Endothelial cell of umbilical vein (primary cell): ENCODE measurements around the gene OGDH. TPM values are rescaled to one million over a fixed set of nuclear protein-coding genes. Genes with fewer than 3 reads are reported as not detected.
"Not testable (repeated sequence)": the region's sequence is repeated elsewhere in the genome, so short reads cannot be mapped to it uniquely, and the experiment has no call there.

Experiments used
- BruUV-seq: library from RNA; stranded (reverse); fragments of 400-500 nt; replicated peaks from 2 replicates; lab custom pipeline; 2021; lab: Mats Ljungman, UMichigan
- CTCF ChIA-PET: fragments of 300-600, 350-600 bp; sonication (Branson Sonifier 250); formaldehyde crosslinking; loops from one replicate; lab custom pipeline; 2021; ENCODE audit warnings: antibody characterized with exemption, inconsistent platforms; lab: Charles Lee
- POLR2A ChIA-PET: fragments of 300-600, 350-600 bp; sonication (Branson Sonifier 250); formaldehyde crosslinking; loops from one replicate; lab custom pipeline; 2021; ENCODE audit warnings: antibody characterized with exemption, inconsistent platforms; lab: Charles Lee
- DNase-seq: peaks from one replicate; pipeline ENCODE4 v3.0.0-alpha.2; 2011; ENCODE audit warnings: low read depth, low spot score
- FAIRE-seq: peaks from 2 replicates; lab custom pipeline; 2011; peaks lifted over from hg19 to GRCh38; lab: Jason Lieb, UNC
- H2AFZ ChIP-seq: 2 replicates; pipeline ENCODE4 v1.6.0; 2012; ENCODE audit warnings: low read depth, low read length, control low read depth, inconsistent platforms
- H3K27ac ChIP-seq: 2 replicates; pipeline ENCODE4 v1.5.1; 2011; ENCODE audit warnings: low read depth, mild to moderate bottlenecking, control low read depth, low read length, moderate library complexity; ENCODE audit not compliant: insufficient read depth
- H3K27me3 ChIP-seq, 2 experiments: 2 replicates each; pipeline versions ENCODE4 v1.6.0 to v1.6.1; 2011; ENCODE audit warnings: low read length in 2 of 2, mixed read lengths in 1 of 2; ENCODE audit not compliant: control insufficient read depth in 2 of 2, insufficient read depth in 2 of 2
- H3K36me3 ChIP-seq, 2 experiments: 2 replicates in 1 of 2; 3 replicates in 1 of 2; pipeline ENCODE4 v1.5.1; 2011; ENCODE audit warnings: low read length in 2 of 2, mild to moderate bottlenecking in 1 of 2, moderate library complexity in 1 of 2; ENCODE audit not compliant: control insufficient read depth in 2 of 2, insufficient read depth in 2 of 2; ENCODE audit errors: extremely low read depth in 1 of 2
- H3K4me1 ChIP-seq: 3 replicates; pipeline ENCODE4 v1.5.1; 2011; ENCODE audit warnings: mild to moderate bottlenecking, low read length; ENCODE audit not compliant: control insufficient read depth, insufficient read depth; ENCODE audit errors: extremely low read depth
- H3K4me2 ChIP-seq: 2 replicates; pipeline ENCODE4 v1.6.1; 2011; ENCODE audit warnings: low read length, control low read depth, mixed read lengths; ENCODE audit not compliant: insufficient read depth
- H3K4me3 ChIP-seq, 3 experiments: fragments of 200-600 bp in 1 of 3; sonication (generic), shearing (Covaris generic) in 1 of 3; replicated peaks in 1 of 3; 2 replicates each; pipeline ENCODE4 v1.5.1; 2011 to 2016; ENCODE audit warnings: control low read depth in 3 of 3, low read length in 3 of 3, mild to moderate bottlenecking in 2 of 3, inconsistent platforms in 1 of 3, low read depth in 1 of 3, moderate library complexity in 1 of 3; ENCODE audit not compliant: insufficient read depth in 1 of 3
- H3K79me2 ChIP-seq: 2 replicates; pipeline ENCODE4 v1.6.0; 2012; ENCODE audit warnings: low read length, inconsistent platforms; ENCODE audit not compliant: control insufficient read depth, insufficient read depth
- H3K9ac ChIP-seq: replicated peaks from 2 replicates; pipeline ENCODE3; 2011; ENCODE audit warnings: low read length, control low read depth; ENCODE audit not compliant: insufficient read depth; ENCODE audit errors: extremely low read depth
- H3K9me1 ChIP-seq: replicated peaks from 3 replicates; pipeline ENCODE4 v1.6.0; 2011; ENCODE audit warnings: mild to moderate bottlenecking, low read length; ENCODE audit not compliant: control insufficient read depth, insufficient read depth; ENCODE audit errors: extremely low read depth
- H3K9me3 ChIP-seq: replicated peaks from 2 replicates; pipeline ENCODE4 v1.5.1; 2012; ENCODE audit warnings: low read length, inconsistent platforms; ENCODE audit not compliant: control insufficient read depth, insufficient read depth
- H4K20me1 ChIP-seq: replicated peaks from 2 replicates; pipeline ENCODE3; 2011; ENCODE audit warnings: mild to moderate bottlenecking, low read length; ENCODE audit not compliant: control insufficient read depth, insufficient read depth; ENCODE audit errors: extremely low read depth
- EZH2 ChIP-seq: IDR thresholded peaks from 2 replicates; pipeline ENCODE4 v1.6.1; 2012; ENCODE audit warnings: borderline replicate concordance, low read depth, mild to moderate bottlenecking, moderate library complexity, low read length, inconsistent platforms; ENCODE audit not compliant: severe bottlenecking
- FOS ChIP-seq: IDR thresholded peaks from 2 replicates; pipeline ENCODE4 v1.6.1; 2011; ENCODE audit warnings: mild to moderate bottlenecking, low read length, moderate library complexity, borderline replicate concordance; ENCODE audit not compliant: insufficient read depth
- GATA2 ChIP-seq: IDR thresholded peaks from 2 replicates; pipeline ENCODE4 v1.7.0; 2011; ENCODE audit warnings: low read depth, mild to moderate bottlenecking, moderate library complexity, mixed read lengths, low read length; ENCODE audit not compliant: insufficient read length, insufficient read depth
- JUN ChIP-seq: IDR thresholded peaks from 2 replicates; pipeline ENCODE4 v1.6.1; 2011; ENCODE audit warnings: borderline replicate concordance, low read depth; ENCODE audit not compliant: insufficient read length, insufficient read depth
- MAX ChIP-seq: IDR thresholded peaks from 2 replicates; pipeline ENCODE4 v1.6.1; 2011; ENCODE audit not compliant: insufficient read depth, insufficient read length
- MYC ChIP-seq: IDR thresholded peaks from one replicate; pipeline ENCODE4 v1.6.1; 2011; ENCODE audit warnings: mild to moderate bottlenecking, low read depth, low read length
- POLR2A ChIP-seq: IDR thresholded peaks from 2 replicates; pipeline ENCODE4 v1.6.1; 2012; ENCODE audit warnings: low read depth, mild to moderate bottlenecking, control low read depth, low read length
- POLR2AphosphoS5 ChIP-seq: IDR thresholded peaks from 2 replicates; pipeline ENCODE4 v1.6.1; 2012; ENCODE audit warnings: low read depth, mild to moderate bottlenecking, control low read depth, low read length, moderate library complexity; ENCODE audit not compliant: insufficient read depth
- dilution Hi-C: fragments of 300-500 bp; cut with MboI; formaldehyde crosslinking; loops from one replicate; pipeline ENCODE4 v1.15.0; 2019; ENCODE audit warnings: low sequenced_read_pairs; ENCODE audit not compliant: extremely low pct_ligation_motif_present
- intact Hi-C: fragments of 100-400 bp; cut with micrococcal nuclease; formaldehyde crosslinking; loops from one replicate; pipeline ENCODE4 v1.10.0; 2022
- polyA plus RNA-seq, 4 experiments: library from polyadenylated mRNA; depleted of rRNA in 3 of 4; stranded (reverse) in 3 of 4; unstranded in 1 of 4; fragments of >200 nt; gene quantifications; 2 replicates each; pipeline versions ENCODE4 v1.2.1 to v1.2.3, GENCODE V29; 2011 to 2012; ENCODE audit warnings: missing spikeins in 1 of 4
- total RNA-seq: library from RNA; stranded (reverse); gene quantifications from 2 replicates; pipeline ENCODE4 v1.2.3, GENCODE V29; 2021
- TF ChIP-seq, protein P1 (sequence below), 2 donors: IDR thresholded peaks; 1 replicate in 1 of 2; 2 replicates in 1 of 2; pipeline ENCODE4 v1.5.1; 2011; ENCODE audit warnings: low read length in 2 of 2, mild to moderate bottlenecking in 2 of 2, moderate library complexity in 2 of 2, control low read depth in 1 of 2, inconsistent platforms in 1 of 2, low read depth in 1 of 2; ENCODE audit not compliant: insufficient read depth in 1 of 2; ENCODE audit errors: extremely low read depth in 1 of 2

The OGDH gene
- total and polyA plus RNA-seq, 2 donors (not counting 3 experiments of a cell fraction or from before 2014, with no cell fraction given): 88.9 to 92.9 TPM

DNA sequence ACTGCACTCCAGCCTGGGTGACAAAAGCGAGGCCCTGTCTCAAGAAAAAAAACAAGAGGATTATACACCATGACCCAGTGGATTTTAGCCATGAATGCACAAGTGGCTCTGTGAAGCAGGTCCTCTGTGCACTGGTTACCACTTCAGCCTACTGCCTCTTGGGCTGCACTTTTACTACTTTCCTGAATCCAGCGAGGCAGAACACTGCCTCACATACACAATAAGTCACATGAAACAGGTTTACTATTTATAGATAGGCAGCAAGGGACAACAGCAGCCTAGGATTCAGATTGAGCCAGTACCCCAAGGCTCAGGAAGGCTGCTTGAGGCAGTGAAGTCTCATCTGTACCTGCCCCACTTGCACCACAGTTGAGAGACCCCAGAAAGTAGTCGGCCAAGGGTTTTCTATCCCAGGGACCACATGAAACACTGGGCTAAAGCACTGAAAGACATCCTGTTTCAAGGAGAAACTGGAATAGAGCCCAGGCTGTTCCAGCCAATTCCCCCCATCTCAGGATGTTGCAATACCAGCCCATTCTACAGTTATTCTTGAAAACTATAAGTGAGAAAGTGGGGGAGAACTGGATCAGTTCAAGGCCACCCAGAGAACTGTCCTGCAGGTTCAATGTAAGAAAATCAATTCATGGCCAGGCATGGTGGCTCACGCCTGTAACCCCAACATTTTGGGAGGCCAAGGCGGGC is 10.3 kb upstream of the OGDH start:
- DNase-seq (peak; percentile 14), FAIRE-seq (no peak)
- CTCF ChIA-PET: no interaction called here
- intact Hi-C loops (no loop called here), dilution Hi-C loops (no loop called here)
- POLR2A ChIA-PET: no interaction called here
- Histone ChIP-seq H2AFZ (no peak overlapping the region), H3K9me1 (no peaks in the 10 kb centered on the region), H3K4me3 (no peak overlapping the region), H3K4me1 (no peaks in the 10 kb centered on the region), H3K9ac (no peak overlapping the region), H3K9me3 (no peaks in the 10 kb centered on the region), H3K36me3 (no peaks in the 10 kb centered on the region), H3K79me2 (no peaks in the 10 kb centered on the region), H4K20me1 (no peaks in the 10 kb centered on the region), H3K4me2 (no peak overlapping the region), H3K27ac (no peak overlapping the region), H3K27me3 (peaks cover 2 to 4% of the 10 kb centered on the region in 2 experiments)
- no TSS peak for BruUV-seq
- TF ChIP-seq MYC: no peak
- no peak for TF ChIP-seq POLR2A
- TF ChIP-seq EZH2: no peak
- TF ChIP-seq MAX: no peak
- TF ChIP-seq GATA2: no peak
- TF ChIP-seq JUN: no peak
- no peak for TF ChIP-seq POLR2AphosphoS5
- no peak for TF ChIP-seq FOS
- TF ChIP-seq, protein P1, sequence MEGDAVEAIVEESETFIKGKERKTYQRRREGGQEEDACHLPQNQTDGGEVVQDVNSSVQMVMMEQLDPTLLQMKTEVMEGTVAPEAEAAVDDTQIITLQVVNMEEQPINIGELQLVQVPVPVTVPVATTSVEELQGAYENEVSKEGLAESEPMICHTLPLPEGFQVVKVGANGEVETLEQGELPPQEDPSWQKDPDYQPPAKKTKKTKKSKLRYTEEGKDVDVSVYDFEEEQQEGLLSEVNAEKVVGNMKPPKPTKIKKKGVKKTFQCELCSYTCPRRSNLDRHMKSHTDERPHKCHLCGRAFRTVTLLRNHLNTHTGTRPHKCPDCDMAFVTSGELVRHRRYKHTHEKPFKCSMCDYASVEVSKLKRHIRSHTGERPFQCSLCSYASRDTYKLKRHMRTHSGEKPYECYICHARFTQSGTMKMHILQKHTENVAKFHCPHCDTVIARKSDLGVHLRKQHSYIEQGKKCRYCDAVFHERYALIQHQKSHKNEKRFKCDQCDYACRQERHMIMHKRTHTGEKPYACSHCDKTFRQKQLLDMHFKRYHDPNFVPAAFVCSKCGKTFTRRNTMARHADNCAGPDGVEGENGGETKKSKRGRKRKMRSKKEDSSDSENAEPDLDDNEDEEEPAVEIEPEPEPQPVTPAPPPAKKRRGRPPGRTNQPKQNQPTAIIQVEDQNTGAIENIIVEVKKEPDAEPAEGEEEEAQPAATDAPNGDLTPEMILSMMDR (IDR thresholded peaks at IDR 0.05; ENCODE audit: extremely low read depth in 1 of 2, insufficient read depth in 1 of 2, low read depth in 1 of 2, low read length in 2 of 2): no peak

DNA sequence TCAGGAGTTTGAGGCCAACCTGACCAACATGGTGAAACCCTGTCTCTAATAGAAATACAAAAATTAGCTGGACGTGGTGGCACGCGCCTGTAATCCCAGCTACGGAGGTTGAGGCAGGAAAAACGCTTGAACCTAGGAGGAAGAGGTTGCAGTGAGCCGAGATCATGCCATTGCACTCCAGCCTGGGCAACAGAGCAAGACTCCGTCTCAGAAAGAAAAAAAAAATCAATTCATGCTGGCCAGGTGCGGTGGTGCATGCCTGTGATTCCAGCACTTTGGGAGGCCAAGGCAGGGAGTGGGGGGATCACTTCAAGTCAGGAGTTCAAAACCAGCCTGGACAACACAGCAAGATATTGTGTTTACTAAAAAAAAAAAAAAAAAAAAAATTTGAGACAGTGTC is 9.2 kb upstream of the OGDH start:
- FAIRE-seq, H3K4me3 ChIP-seq, H2AFZ ChIP-seq, BruUV-seq, H3K9me3 ChIP-seq, H3K36me3 ChIP-seq, H4K20me1 ChIP-seq, H3K9ac ChIP-seq, H3K79me2 ChIP-seq, CTCF ChIA-PET, intact Hi-C loops, H3K9me1 ChIP-seq, H3K4me2 ChIP-seq, dilution Hi-C loops, H3K27me3 ChIP-seq, H3K27ac ChIP-seq, H3K4me1 ChIP-seq, DNase-seq: not testable (repeated sequence)
- POLR2A ChIA-PET: interaction anchor here (0.7 kb wide), 1 partner anchor 102 kb away, joined by 7 read pairs; no protein-coding TSS in a partner anchor
